ENCODE results near the gene OR6J1. TPM values are rescaled to one million over a fixed set of nuclear protein-coding genes. Genes with fewer than 3 reads are reported as not detected.
A peak's percentile ranks its signal among the peaks of the same experiment; 100 is the strongest.

Gene OR6J1
- total and polyA plus RNA-seq, 5 experiments from 2014 or later, result not detected

DNA sequence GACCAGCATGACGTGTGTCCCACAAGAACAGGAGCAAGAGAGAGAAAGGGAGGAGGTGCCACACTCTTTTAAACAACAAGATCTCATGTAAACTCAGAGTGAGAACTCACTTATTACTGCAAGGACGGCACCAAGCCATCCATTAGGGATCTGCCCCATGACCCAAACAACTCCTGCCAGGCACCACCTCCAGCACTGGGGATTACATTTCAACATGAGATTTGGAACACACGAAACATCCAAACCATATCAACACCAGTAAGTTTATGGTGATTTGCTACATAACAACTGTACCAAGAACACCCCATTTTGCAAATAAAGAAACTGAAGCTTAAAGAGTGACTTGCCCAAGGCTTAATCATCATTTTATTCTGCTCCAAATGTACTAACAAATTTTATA is 23.7 kb upstream of the OR6J1 start:
- POLR2A ChIA-PET, result no interaction called here
- Mint-ChIP-seq H3K9me3 (peaks cover 0 to 10% (median 0%) of the 10 kb centered on the region in 9 donors), H3K27me3 (peaks cover 0 to 4% (median 0%) of the 10 kb centered on the region in 5 donors), H3K4me1 (peaks cover 0 to 3% (median 0%) of the 10 kb centered on the region in 4 donors), H3K36me3 (no peaks in the 10 kb centered on the region), H3K4me3 (no peak overlapping the region), H3K27ac (no peak overlapping the region)
- no peak for DNase-seq
- ATAC-seq, result no peak

DNA sequence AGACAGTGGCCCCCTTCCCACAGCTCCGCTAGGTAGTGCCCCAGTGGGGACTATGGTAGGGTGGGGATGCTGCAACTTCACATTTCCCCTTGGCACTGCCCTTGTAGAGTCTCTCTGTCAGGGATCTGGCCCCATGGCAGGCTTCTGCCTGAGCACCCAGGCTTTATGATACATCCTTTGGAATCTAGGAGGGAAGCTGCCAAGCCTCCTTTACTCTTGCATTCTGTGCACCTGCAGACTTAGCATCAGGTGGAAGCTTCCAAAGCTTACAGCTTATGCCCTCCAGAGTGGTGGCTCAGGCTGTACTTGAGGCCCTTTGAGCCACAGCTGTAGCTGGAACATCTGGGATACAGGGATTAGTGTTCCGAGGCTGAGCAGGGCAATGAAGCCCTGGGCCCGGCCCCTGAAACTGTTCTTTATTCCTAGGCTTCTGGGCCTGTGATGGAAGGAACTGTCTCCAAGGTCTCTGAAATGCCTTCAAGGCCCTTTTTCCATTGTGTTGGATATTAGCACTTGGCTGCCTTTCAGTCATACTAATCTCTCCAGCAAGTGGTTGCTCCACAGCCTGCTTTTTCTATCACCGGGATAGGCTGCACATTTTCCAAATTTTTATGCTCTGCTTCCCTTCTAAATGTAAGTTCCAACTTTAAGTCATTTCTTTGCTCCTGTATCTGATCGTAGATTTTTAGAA is 22.2 kb upstream of the OR6J1 start:
- Mint-ChIP-seq H3K9me3 (no peaks in the 10 kb centered on the region), H3K4me1 (peaks cover 0 to 3% (median 0%) of the 10 kb centered on the region in 4 donors), H3K4me3 (no peak overlapping the region), H3K27ac (no peak overlapping the region), H3K36me3 (no peaks in the 10 kb centered on the region), H3K27me3 (peaks cover 0 to 8% (median 0%) of the 10 kb centered on the region in 5 donors)
- ATAC-seq, result no peak
- no peak for DNase-seq
- POLR2A ChIA-PET, result no interaction called here

DNA sequence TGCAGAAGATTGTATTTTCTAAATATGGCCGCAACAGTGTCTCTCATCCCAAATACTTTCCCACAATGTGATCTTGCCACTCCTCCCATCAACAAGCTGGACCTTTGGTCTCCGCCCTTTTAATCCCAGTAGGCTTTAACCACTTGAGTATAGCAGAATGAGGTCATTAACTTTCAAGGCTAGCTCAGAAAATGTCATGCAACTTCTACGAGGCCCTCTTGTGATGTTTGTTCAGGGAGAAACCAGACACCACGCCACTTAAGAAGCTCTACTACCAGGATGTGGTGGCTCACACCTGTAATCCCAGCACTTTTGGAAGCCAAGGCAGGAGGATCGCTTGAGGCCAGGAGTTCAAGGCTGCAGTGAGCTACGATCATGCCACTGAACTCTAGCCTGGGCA is 20.1 kb upstream of the OR6J1 start:
- H3K4me3 Mint-ChIP-seq, result no peak overlapping the region
- H3K27me3 Mint-ChIP-seq, result peaks cover 0 to 8% (median 0%) of the 10 kb centered on the region in 5 donors
- H3K27ac Mint-ChIP-seq, result no peak overlapping the region
- no peak for DNase-seq
- H3K36me3 Mint-ChIP-seq, result no peaks in the 10 kb centered on the region
- peaks cover 0 to 3% (median 0%) of the 10 kb centered on the region in 4 donors for H3K4me1 Mint-ChIP-seq
- no peaks in the 10 kb centered on the region for H3K9me3 Mint-ChIP-seq
- POLR2A ChIA-PET, result no interaction called here
- no peak for ATAC-seq

DNA sequence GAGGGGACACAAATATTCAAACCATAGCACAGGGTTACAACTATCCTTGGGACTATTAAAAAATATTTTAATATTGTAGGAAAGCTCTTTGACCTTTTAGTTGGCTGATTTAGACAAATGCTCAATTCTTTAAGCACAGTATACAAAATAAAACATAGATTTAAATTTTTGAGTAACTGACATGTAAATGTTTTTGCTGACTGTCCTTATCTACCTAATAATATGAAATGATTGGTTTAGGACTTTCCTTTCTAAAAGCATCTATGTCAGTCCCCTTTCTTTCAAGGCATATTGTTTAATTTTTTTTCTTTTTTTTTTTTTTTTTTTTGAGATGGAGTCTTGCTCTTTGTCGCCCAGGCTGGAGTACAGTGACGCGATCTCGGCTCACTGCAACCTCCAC is 16.5 kb upstream of the OR6J1 start:
- peaks cover 0 to 8% (median 0%) of the 10 kb centered on the region in 5 donors for H3K27me3 Mint-ChIP-seq
- POLR2A ChIA-PET, result interaction anchor here (0.8 kb wide), 1 partner anchor 177 kb away, joined by 4 read pairs; no protein-coding TSS in a partner anchor
- no peak overlapping the region for H3K4me3 Mint-ChIP-seq
- no peaks in the 10 kb centered on the region for H3K9me3 Mint-ChIP-seq
- DNase-seq (no peak), ATAC-seq (no peak)
- no peaks in the 10 kb centered on the region for H3K4me1 Mint-ChIP-seq
- H3K36me3 Mint-ChIP-seq, result no peaks in the 10 kb centered on the region
- no peak overlapping the region for H3K27ac Mint-ChIP-seq

- POLR2A ChIA-PET, result interaction anchor here (0.9 kb wide), 1 partner anchor 126 kb away, joined by 4 read pairs; no protein-coding TSS in a partner anchor
- peaks cover 0 to 8% (median 0%) of the 10 kb centered on the region in 5 donors for H3K27me3 Mint-ChIP-seq
- no peak overlapping the region for H3K27ac Mint-ChIP-seq
Observed at GRCh38 chr14:22658946-22659345, 14.8 kb upstream of the OR6J1 start.

DNA sequence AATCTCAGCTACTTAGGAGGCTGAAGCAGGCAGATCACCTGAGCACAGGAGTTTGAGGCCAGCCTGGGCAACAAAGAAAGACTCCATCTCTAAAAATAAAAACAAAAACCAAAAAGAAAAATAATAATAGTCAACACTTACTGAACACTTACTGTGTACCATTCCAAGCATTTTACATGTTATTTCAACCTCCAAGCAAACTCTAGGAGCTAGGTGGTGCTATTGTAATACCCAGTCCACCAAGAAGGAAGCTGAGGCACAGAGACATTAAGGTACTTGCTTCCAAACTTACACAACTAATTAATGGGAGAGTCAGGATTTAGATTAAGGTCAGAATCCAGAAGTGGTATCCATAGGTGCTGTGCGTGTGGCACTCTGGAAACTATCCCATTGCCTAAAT is 13.7 kb upstream of the OR6J1 start:
- ATAC-seq, result no peak
- POLR2A ChIA-PET, result no interaction called here

More at GRCh38 chr14:22658946-22659345, 14.8 kb upstream of the OR6J1 start:
- Mint-ChIP-seq H3K4me3 (no peak overlapping the region), H3K36me3 (no peaks in the 10 kb centered on the region), H3K9me3 (no peaks in the 10 kb centered on the region), H3K4me1 (no peaks in the 10 kb centered on the region)
- ATAC-seq, result no peak
- no peak for DNase-seq

DNA sequence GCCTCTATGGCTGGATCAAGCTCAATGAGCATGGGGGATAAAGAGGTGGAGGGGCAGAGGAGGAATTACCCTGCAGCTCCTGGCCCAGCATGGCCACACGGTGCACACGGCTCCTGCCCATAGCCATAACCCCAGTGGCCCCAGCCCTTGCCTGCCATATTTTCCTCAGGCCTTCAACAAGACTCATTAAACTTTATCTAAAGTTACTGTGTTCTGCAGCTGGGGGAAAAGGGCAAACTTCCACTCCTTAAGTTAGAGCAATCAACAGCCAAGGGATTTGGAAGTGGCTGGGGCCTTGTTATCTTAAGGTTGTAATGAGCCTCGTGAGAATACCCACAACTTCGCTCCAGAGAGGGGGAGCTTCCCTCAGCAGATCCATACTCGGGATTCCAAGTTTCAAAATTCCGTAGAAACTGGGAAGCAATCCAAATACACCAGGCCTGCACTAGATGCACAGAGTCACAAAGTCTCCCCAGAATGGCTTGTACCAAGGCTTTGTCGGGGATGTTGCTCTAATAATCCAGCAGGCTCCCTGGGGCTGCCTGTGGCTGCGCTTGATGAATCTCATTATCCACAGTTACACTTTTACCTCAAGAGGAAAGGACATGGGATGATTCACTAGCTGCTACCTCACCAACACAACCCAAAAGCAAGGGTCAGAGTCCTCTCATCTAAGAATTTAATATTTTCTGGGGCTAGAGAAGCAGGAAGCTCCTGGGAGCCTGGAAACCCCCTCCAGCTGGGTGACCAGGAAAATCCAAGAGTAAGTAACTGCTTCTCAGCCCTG is 13.0 kb upstream of the OR6J1 start:
- no peak overlapping the region for H3K27ac Mint-ChIP-seq
- H3K4me3 Mint-ChIP-seq, result no peak overlapping the region
- POLR2A ChIA-PET, result no interaction called here
- H3K4me1 Mint-ChIP-seq, result no peaks in the 10 kb centered on the region
- H3K27me3 Mint-ChIP-seq, result no peaks in the 10 kb centered on the region
- no peaks in the 10 kb centered on the region for H3K36me3 Mint-ChIP-seq
- no peak for ATAC-seq
- no peaks in the 10 kb centered on the region for H3K9me3 Mint-ChIP-seq
- no peak for DNase-seq

More for the DNA sequence above, 13.7 kb upstream of the OR6J1 start:
- Mint-ChIP-seq H3K27ac (no peak overlapping the region), H3K9me3 (no peaks in the 10 kb centered on the region), H3K4me1 (no peaks in the 10 kb centered on the region), H3K36me3 (no peaks in the 10 kb centered on the region), H3K27me3 (peaks cover 0 to 4% (median 0%) of the 10 kb centered on the region in 5 donors), H3K4me3 (no peak overlapping the region)
- DNase-seq, result no peak

DNA sequence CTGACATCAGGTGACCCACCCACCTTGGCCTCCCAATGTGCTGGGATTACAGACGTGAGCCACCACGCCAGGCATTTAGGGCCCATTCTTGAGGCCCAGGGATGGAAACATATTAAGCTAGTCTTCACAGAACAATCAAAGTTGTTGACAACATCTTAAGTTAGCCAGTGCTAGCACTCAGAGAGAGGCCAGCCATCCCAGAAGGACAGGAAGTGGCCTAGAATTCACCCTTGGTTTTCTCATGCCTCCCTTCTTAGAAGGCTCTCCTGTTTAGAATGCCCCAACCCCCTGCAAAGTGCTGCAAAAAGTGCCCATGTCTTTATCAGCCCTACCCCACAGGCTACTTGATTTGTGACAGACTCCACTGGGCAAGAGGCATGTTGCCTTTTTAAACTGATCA is 12.1 kb upstream of the OR6J1 start:
- H3K9me3 Mint-ChIP-seq, result no peaks in the 10 kb centered on the region
- H3K27ac Mint-ChIP-seq, result peak overlapping the region in 1 of 10 donors; percentile 18
- no peak overlapping the region for H3K4me3 Mint-ChIP-seq
- POLR2A ChIA-PET, result no interaction called here
- no peaks in the 10 kb centered on the region for H3K36me3 Mint-ChIP-seq
- ATAC-seq (no peak), DNase-seq (no peak)
- H3K27me3 Mint-ChIP-seq, result no peaks in the 10 kb centered on the region
- H3K4me1 Mint-ChIP-seq, result no peaks in the 10 kb centered on the region

DNA sequence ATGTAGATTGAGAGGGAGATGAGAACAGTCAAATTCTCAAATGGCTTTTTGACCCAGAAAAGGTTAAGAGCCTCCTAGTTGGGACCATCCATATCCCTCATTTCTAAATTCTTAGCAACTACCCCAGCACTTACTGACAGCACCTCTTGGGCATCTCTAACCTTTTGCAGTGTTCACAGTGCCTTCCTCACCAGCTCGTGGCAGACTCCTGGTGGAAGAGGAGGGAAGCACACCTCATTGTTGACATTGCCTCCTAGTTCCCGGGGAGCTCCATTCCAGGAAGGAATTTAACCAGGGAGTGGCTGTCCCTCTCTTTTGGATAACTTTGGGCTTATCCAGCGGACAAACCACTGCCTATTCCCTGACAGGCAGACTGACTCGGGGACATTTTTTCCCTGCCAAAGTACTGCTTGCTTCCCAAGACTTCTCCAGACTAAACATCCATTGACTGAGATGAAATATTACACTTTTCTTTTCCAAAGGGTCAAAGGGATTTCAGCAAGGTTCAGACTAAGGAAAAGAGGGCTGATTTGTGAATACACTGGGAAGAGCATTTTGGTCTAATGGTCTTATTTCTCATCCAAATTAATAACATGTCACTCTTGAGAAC is 9.0 kb upstream of the OR6J1 start:
- Mint-ChIP-seq H3K4me1 (no peaks in the 10 kb centered on the region), H3K27me3 (peaks cover 0 to 5% (median 0%) of the 10 kb centered on the region in 5 donors), H3K4me3 (no peak overlapping the region), H3K9me3 (no peaks in the 10 kb centered on the region), H3K36me3 (no peaks in the 10 kb centered on the region), H3K27ac (no peak overlapping the region)
- peak; percentile 82 to 95 for ATAC-seq
- POLR2A ChIA-PET, result interaction anchor here (0.6 to 2.4 kb wide), 3 partner anchors 82 to 182 kb away, joined by 3 to 15 read pairs (median 9); no protein-coding TSS in a partner anchor
- DNase-seq, result peak; percentile 15 to 72 (median 40)

- ATAC-seq (no peak), DNase-seq (no peak)
- Mint-ChIP-seq H3K4me3 (no peak overlapping the region), H3K27me3 (peaks cover 0 to 5% (median 0%) of the 10 kb centered on the region in 5 donors), H3K9me3 (no peaks in the 10 kb centered on the region), H3K36me3 (no peaks in the 10 kb centered on the region), H3K4me1 (no peaks in the 10 kb centered on the region), H3K27ac (no peak overlapping the region)
- POLR2A ChIA-PET, result interaction anchor here (0.6 kb wide), 1 partner anchor 298 kb away, joined by 3 read pairs; no protein-coding TSS in a partner anchor
Observed at GRCh38 chr14:22651586-22651985, 7.4 kb upstream of the OR6J1 start.

DNA sequence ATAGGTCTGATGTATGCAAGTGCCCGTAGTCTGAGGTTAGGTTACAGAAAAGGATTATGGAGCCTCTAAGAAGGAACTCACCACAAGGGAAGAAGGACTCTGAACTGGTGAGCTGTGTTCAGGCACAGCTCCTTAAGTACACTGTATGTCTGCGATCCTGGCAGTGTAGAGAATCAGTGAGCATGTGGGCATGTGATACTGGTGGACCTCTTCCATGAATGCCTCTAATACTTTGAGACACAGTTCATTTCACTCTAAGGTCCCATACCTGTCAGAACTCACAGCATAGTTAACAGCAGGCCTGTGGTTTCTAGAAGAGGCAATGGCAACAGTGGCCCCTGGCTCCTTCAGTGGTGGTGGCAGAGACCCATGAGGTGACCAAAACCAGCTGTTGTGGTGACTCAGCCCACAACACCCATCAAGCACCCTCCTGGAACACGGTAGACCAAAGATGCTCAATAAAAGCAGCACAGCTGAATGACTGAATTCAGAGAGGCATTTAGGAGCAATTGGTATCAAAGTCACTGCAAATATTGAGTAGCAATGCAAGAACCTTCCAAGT is 6.9 kb upstream of the OR6J1 start:
- no peak overlapping the region for H3K4me3 Mint-ChIP-seq
- ATAC-seq (no peak), DNase-seq (no peak)
- H3K4me1 Mint-ChIP-seq, result no peaks in the 10 kb centered on the region
- POLR2A ChIA-PET, result no interaction called here
- no peak overlapping the region for H3K27ac Mint-ChIP-seq
- H3K27me3 Mint-ChIP-seq, result peaks cover 0 to 5% (median 0%) of the 10 kb centered on the region in 5 donors
- H3K9me3 Mint-ChIP-seq, result no peaks in the 10 kb centered on the region
- H3K36me3 Mint-ChIP-seq, result no peaks in the 10 kb centered on the region

- Mint-ChIP-seq H3K4me1 (no peaks in the 10 kb centered on the region), H3K36me3 (no peaks in the 10 kb centered on the region), H3K9me3 (no peaks in the 10 kb centered on the region), H3K27ac (peak overlapping the region in 2 of 10 donors; percentile 20 to 26), H3K4me3 (no peak overlapping the region), H3K27me3 (peaks cover 0 to 5% (median 0%) of the 10 kb centered on the region in 5 donors)
- DNase-seq (no peak), ATAC-seq (no peak)
- POLR2A ChIA-PET, result no interaction called here
Observed at GRCh38 chr14:22650046-22650739, 6.0 kb upstream of the OR6J1 start.
